ENCODE data around the gene TCEA2.

DNA sequence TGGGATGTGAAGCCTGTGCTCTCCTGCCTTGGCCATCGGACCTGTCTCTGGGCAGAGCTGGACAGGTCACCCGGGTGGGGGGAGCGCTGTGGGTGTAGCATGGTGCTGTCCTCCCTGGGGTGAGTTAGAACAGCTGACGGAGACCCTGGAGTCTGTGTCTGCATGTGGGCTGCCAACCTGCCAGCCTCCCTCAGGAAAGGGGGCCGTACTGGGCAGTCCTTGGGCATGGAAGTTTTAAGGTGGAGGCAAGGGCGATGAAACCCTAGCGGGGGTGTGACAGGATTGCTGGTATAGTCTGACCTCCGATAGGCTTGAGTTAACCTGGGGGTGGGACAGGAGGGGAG lies 16.0 kb upstream of the TCEA2 start:
- TF ChIP-seq, protein P1, sequence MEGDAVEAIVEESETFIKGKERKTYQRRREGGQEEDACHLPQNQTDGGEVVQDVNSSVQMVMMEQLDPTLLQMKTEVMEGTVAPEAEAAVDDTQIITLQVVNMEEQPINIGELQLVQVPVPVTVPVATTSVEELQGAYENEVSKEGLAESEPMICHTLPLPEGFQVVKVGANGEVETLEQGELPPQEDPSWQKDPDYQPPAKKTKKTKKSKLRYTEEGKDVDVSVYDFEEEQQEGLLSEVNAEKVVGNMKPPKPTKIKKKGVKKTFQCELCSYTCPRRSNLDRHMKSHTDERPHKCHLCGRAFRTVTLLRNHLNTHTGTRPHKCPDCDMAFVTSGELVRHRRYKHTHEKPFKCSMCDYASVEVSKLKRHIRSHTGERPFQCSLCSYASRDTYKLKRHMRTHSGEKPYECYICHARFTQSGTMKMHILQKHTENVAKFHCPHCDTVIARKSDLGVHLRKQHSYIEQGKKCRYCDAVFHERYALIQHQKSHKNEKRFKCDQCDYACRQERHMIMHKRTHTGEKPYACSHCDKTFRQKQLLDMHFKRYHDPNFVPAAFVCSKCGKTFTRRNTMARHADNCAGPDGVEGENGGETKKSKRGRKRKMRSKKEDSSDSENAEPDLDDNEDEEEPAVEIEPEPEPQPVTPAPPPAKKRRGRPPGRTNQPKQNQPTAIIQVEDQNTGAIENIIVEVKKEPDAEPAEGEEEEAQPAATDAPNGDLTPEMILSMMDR (IDR thresholded peaks at IDR 0.05), result no peak
- TF ChIP-seq EP300 (IDR thresholded peaks at IDR 0.05; ENCODE audit: low read depth) (no peak), POLR2A (IDR thresholded peaks at IDR 0.05) (no peak)
